ENCODE results near the gene ZNF28.

- TF ChIP-seq CTCF (IDR thresholded peaks at IDR 0.05) = peak in 1 of 5 experiments; percentile 16
- TF ChIP-seq POLR2A (IDR thresholded peaks at IDR 0.05) = peak in 1 of 2 donors; percentile 38
Observed at GRCh38 chr19:52857378-52858191, 36.2 kb upstream of the ZNF28 start, which contains the start of gene ZNF468.
